ENCODE measurements around the gene NHERF1.

GRCh38 chr17:74733365-74734122 is 14.9 kb upstream of the NHERF1 start:
- no peak for TF ChIP-seq CTCF (conservative IDR thresholded peaks at IDR 0.05; ENCODE audit: low read depth, low read length)
- TF ChIP-seq POLR2A (IDR thresholded peaks at IDR 0.05; ENCODE audit: low read depth, low read length): no peak
- TF ChIP-seq ELK1 (IDR thresholded peaks at IDR 0.05; ENCODE audit: borderline replicate concordance, low read depth, low read length): no peak
- no peak for TF ChIP-seq RAD21 (IDR thresholded peaks at IDR 0.05; ENCODE audit: low read length)
- no peak for TF ChIP-seq MAZ (IDR thresholded peaks at IDR 0.05; ENCODE audit: borderline replicate concordance, low read depth, low read length)
- no peak for TF ChIP-seq RFX5 (IDR thresholded peaks at IDR 0.05; ENCODE audit: low read depth, low read length)
- no peak for TF ChIP-seq MXI1 (IDR thresholded peaks at IDR 0.05; ENCODE audit: borderline replicate concordance, low read depth, low read length)
- no peak for TF ChIP-seq SMC3 (IDR thresholded peaks at IDR 0.05; ENCODE audit: low read depth, low read length)
- no peak for TF ChIP-seq CEBPB (IDR thresholded peaks at IDR 0.05; ENCODE audit: low read depth, low read length)
- no peak for TF ChIP-seq MAFK (IDR thresholded peaks at IDR 0.05; ENCODE audit: low read depth, low read length)
- TF ChIP-seq USF2 (IDR thresholded peaks at IDR 0.05; ENCODE audit: low read depth, low read length): no peak
